Neural cell (in vitro differentiated cells): Measurements from ENCODE around the gene CEP162. TPM values are rescaled to one million over a fixed set of nuclear protein-coding genes. Genes with fewer than 3 reads are reported as not detected.

ENCODE experiments used
- H2AFZ ChIP-seq: fragments of 200-600, 300-800 bp; sonication (generic), shearing (Covaris generic); 2 replicates; pipeline ENCODE4 v1.6.0; 2014; ENCODE audit warnings: low read depth, mild to moderate bottlenecking, antibody characterized with exemption, low read length, moderate library complexity
- H3F3A ChIP-seq: fragments of 200-600 bp; shearing (Covaris generic); 2 replicates; pipeline ENCODE4 v1.6.1; 2016; ENCODE audit warnings: mild to moderate bottlenecking, moderate library complexity, mixed read lengths, antibody characterized with exemption, low read length; ENCODE audit not compliant: insufficient read depth, poor library complexity, severe bottlenecking
- H3K27ac ChIP-seq: fragments of 200-600, 300-800 bp; sonication (generic), shearing (Covaris generic); 2 replicates; pipeline ENCODE4 v1.5.1; 2014; ENCODE audit warnings: mild to moderate bottlenecking, low read length, moderate library complexity
- H3K27me3 ChIP-seq: fragments of 300-800, 200-600 bp; sonication (generic), shearing (Covaris generic); 2 replicates; pipeline ENCODE4 v1.6.0; 2014; ENCODE audit warnings: mild to moderate bottlenecking, low read depth, low read length, moderate library complexity; ENCODE audit not compliant: insufficient read depth
- H3K36me3 ChIP-seq: fragments of 300-800, 200-600 bp; sonication (generic), shearing (Covaris generic); 2 replicates; pipeline ENCODE4 v1.5.1; 2014; ENCODE audit warnings: mild to moderate bottlenecking, antibody characterized with exemption, low read length, moderate library complexity; ENCODE audit not compliant: insufficient read depth
- H3K4me2 ChIP-seq: fragments of 300-800, 200-600 bp; sonication (generic), shearing (Covaris generic); 2 replicates; pipeline ENCODE4 v1.6.0; 2014; ENCODE audit warnings: mild to moderate bottlenecking, low read length
- H3K4me3 ChIP-seq: fragments of 300-800, 200-600 bp; sonication (generic), shearing (Covaris generic); 2 replicates; pipeline ENCODE4 v1.5.1; 2014; ENCODE audit warnings: mild to moderate bottlenecking, low read length, moderate library complexity
- H3K79me2 ChIP-seq: fragments of 200-600 bp; shearing (Covaris generic); replicated peaks from 2 replicates; pipeline ENCODE4 v1.6.0; 2014; ENCODE audit warnings: mild to moderate bottlenecking, low read length, moderate library complexity; ENCODE audit not compliant: insufficient read depth
- H3K9ac ChIP-seq: fragments of 300-800, 200-600 bp; sonication (generic), shearing (Covaris generic); 2 replicates; pipeline ENCODE4 v1.6.1; 2016; ENCODE audit warnings: mild to moderate bottlenecking, low read length, mixed read lengths
- H3K9me2 ChIP-seq: fragments of 200-600 bp; shearing (Covaris generic); 2 replicates; pipeline ENCODE4 v1.6.1; 2016; ENCODE audit warnings: mild to moderate bottlenecking, low read length, mixed read lengths; ENCODE audit not compliant: insufficient read depth
- H3K9me3 ChIP-seq: fragments of 200-600, 300-800 bp; sonication (generic), shearing (Covaris generic); 2 replicates; pipeline ENCODE4 v1.6.1; 2016; ENCODE audit warnings: mild to moderate bottlenecking, mixed run types, low read length, moderate library complexity, mixed read lengths
- H4K20me1 ChIP-seq: fragments of 200-600 bp; shearing (Covaris generic); 2 replicates; pipeline ENCODE4 v1.6.1; 2016; ENCODE audit warnings: mild to moderate bottlenecking, mixed run types; ENCODE audit not compliant: insufficient read depth
- CTCF ChIP-seq: fragments of 450-650 bp; IDR thresholded peaks from 2 replicates; pipeline ENCODE4 v1.5.1; 2014; ENCODE audit warnings: antibody characterized with exemption, mild to moderate bottlenecking, moderate library complexity; ENCODE audit not compliant: poor library complexity, severe bottlenecking
- EP300 ChIP-seq: fragments of 450-650 bp; conservative IDR thresholded peaks from 2 replicates; pipeline ENCODE4 v1.6.1; 2014; ENCODE audit warnings: antibody characterized with exemption, mild to moderate bottlenecking, moderate library complexity; ENCODE audit not compliant: poor library complexity, severe bottlenecking
- EZH2 ChIP-seq: fragments of 200-600, 300-800 bp; shearing (Covaris generic), sonication (generic); IDR thresholded peaks from 2 replicates; pipeline ENCODE4 v1.6.1; 2014; ENCODE audit warnings: antibody characterized with exemption, low read length, borderline replicate concordance, mild to moderate bottlenecking; ENCODE audit not compliant: insufficient read depth, poor library complexity, severe bottlenecking
- MXI1 ChIP-seq: fragments of 450-650 bp; conservative IDR thresholded peaks from 2 replicates; pipeline ENCODE4 v1.6.1; 2014; ENCODE audit warnings: antibody characterized with exemption, mild to moderate bottlenecking; ENCODE audit not compliant: poor library complexity, severe bottlenecking
- POLR2AphosphoS5 ChIP-seq: IDR thresholded peaks from 2 replicates; pipeline ENCODE4 v1.6.1; 2012
- RAD21 ChIP-seq: fragments of 450-650 bp; conservative IDR thresholded peaks from 2 replicates; pipeline ENCODE4 v1.6.1; 2014; ENCODE audit warnings: antibody characterized with exemption, mild to moderate bottlenecking, moderate library complexity
- REST ChIP-seq: IDR thresholded peaks from 2 replicates; pipeline ENCODE4 v1.6.1; 2012; ENCODE audit warnings: borderline replicate concordance
- SMC3 ChIP-seq: fragments of 450-650 bp; conservative IDR thresholded peaks from 2 replicates; pipeline ENCODE4 v1.6.1; 2014; ENCODE audit warnings: antibody characterized with exemption, mild to moderate bottlenecking, moderate library complexity; ENCODE audit not compliant: poor library complexity
- TAF1 ChIP-seq: IDR thresholded peaks from 2 replicates; pipeline ENCODE4 v1.6.1; 2012; ENCODE audit warnings: low read depth
- polyA plus RNA-seq: library from polyadenylated mRNA; depleted of rRNA; stranded (reverse); fragments of >200 nt; gene quantifications from 2 replicates; pipeline ENCODE4 v1.2.3, GENCODE V29; 2014

Gene CEP162
- polyA plus RNA-seq, 1 donor from 2014 or later = 19.3 TPM

GRCh38 chr6:84228198-84228543 is 728 bp upstream of the CEP162 start:
- Histone ChIP-seq H3K4me3 (peak overlapping the region; percentile 77), H4K20me1 (no peaks in the 10 kb centered on the region), H3K36me3 (no peaks in the 10 kb centered on the region), H2AFZ (peak overlapping the region; percentile 84), H3K27me3 (peaks cover 12% of the 10 kb centered on the region), H3K9ac (peak overlapping the region; percentile 76), H3K27ac (no peak overlapping the region), H3K4me2 (no peak overlapping the region), H3F3A (no peaks in the 10 kb centered on the region), H3K9me3 (no peaks in the 10 kb centered on the region), H3K9me2 (no peaks in the 10 kb centered on the region), H3K79me2 (peaks cover 19% of the 10 kb centered on the region)
- TF ChIP-seq REST = no peak
- no peak for TF ChIP-seq EP300
- TF ChIP-seq MXI1 = no peak
- no peak for TF ChIP-seq POLR2AphosphoS5
- no peak for TF ChIP-seq EZH2
- no peak for TF ChIP-seq SMC3
- TF ChIP-seq RAD21 = no peak
- no peak for TF ChIP-seq CTCF
- no peak for TF ChIP-seq TAF1

GRCh38 chr6:84227044-84227433 is 404 bp downstream of the CEP162 start:
- Histone ChIP-seq H3K9me2 (no peaks in the 10 kb centered on the region), H3F3A (no peaks in the 10 kb centered on the region), H3K4me3 (peak overlapping the region; percentile 77), H3K4me2 (peak overlapping the region; percentile 85), H3K9ac (peak overlapping the region; percentile 76), H3K79me2 (peaks cover 22% of the 10 kb centered on the region), H4K20me1 (no peaks in the 10 kb centered on the region), H3K27me3 (peaks cover 12% of the 10 kb centered on the region), H3K9me3 (no peaks in the 10 kb centered on the region), H2AFZ (peak overlapping the region; percentile 84), H3K27ac (peak overlapping the region; percentile 81), H3K36me3 (no peaks in the 10 kb centered on the region)
- TF ChIP-seq EZH2 (no peak), REST (no peak), RAD21 (no peak), CTCF (no peak), TAF1 (no peak), POLR2AphosphoS5 (no peak), EP300 (no peak), MXI1 (no peak), SMC3 (no peak)
